Panc1 (cell line): ENCODE data around the gene TEX264. TPM values are rescaled to one million over a fixed set of nuclear protein-coding genes. Genes with fewer than 3 reads are reported as not detected.

Experiments used
- ATAC-seq: fragments of 200-7000 bp; cut with Tn5 transposase; 2 replicates; pipeline ENCODE4 v1.9.1; 2020; ENCODE audit warnings: mild to moderate bottlenecking, moderate library complexity
- BruUV-seq: library from RNA; stranded (reverse); fragments of 400-500 nt; replicated peaks from 2 replicates; lab custom pipeline; 2021; lab: Mats Ljungman, UMichigan
- CTCF ChIA-PET: fragments of 300-600 bp; sonication (Branson Sonifier 250); formaldehyde crosslinking; loops from one replicate; lab custom pipeline; 2022; ENCODE audit warnings: antibody characterized with exemption; lab: Charles Lee
- POLR2A ChIA-PET: fragments of 300-600 bp; sonication (Branson Sonifier 250); formaldehyde crosslinking; loops from one replicate; lab custom pipeline; 2022; ENCODE audit warnings: antibody characterized with exemption; lab: Charles Lee
- DNase-seq: peaks from one replicate; pipeline ENCODE4 v3.0.0-alpha.2; 2010; ENCODE audit warnings: low read depth, low spot score
- H3K27ac ChIP-seq: 2 replicates; pipeline ENCODE4 v1.5.1; 2011; ENCODE audit warnings: mild to moderate bottlenecking, low read length, inconsistent platforms
- H3K27me3 ChIP-seq: fragments of 200-500 bp; sonication (Bioruptor generic); 2 replicates; pipeline ENCODE4 v1.6.0; 2014; ENCODE audit warnings: low read length, inconsistent platforms; ENCODE audit not compliant: control insufficient read depth, insufficient read depth
- H3K36me3 ChIP-seq: fragments of 200-500 bp; sonication (Bioruptor generic); 2 replicates; pipeline ENCODE4 v1.5.1; 2014; ENCODE audit warnings: inconsistent platforms, mild to moderate bottlenecking, low read length, moderate library complexity; ENCODE audit not compliant: control insufficient read depth, insufficient read depth
- H3K4me1 ChIP-seq: 2 replicates; pipeline ENCODE4 v1.5.1; 2011; ENCODE audit warnings: inconsistent platforms, mild to moderate bottlenecking, low read length, moderate library complexity; ENCODE audit not compliant: control insufficient read depth, insufficient read depth
- H3K4me3 ChIP-seq, 2 experiments: 2 replicates each; pipeline ENCODE4 v1.5.1; 2011 to 2012; ENCODE audit warnings: low read depth in 2 of 2, low read length in 2 of 2, mild to moderate bottlenecking in 2 of 2, inconsistent platforms in 1 of 2, moderate library complexity in 1 of 2
- H3K9me3 ChIP-seq: fragments of 200-500 bp; sonication (Bioruptor generic); 2 replicates; pipeline ENCODE4 v1.5.1; 2014; ENCODE audit warnings: low read depth, mild to moderate bottlenecking, inconsistent platforms, low read length, moderate library complexity; ENCODE audit not compliant: control insufficient read depth, insufficient read depth
- POLR2AphosphoS5 ChIP-seq: IDR thresholded peaks from 2 replicates; pipeline ENCODE4 v1.6.1; 2012; ENCODE audit warnings: mild to moderate bottlenecking, low read depth, low read length, moderate library complexity
- SIN3A ChIP-seq: IDR thresholded peaks from 2 replicates; pipeline ENCODE4 v1.6.1; 2012; ENCODE audit warnings: low read depth, mild to moderate bottlenecking, low read length, moderate library complexity, borderline replicate concordance; ENCODE audit not compliant: insufficient read depth
- TCF7L2 ChIP-seq: IDR thresholded peaks from 2 replicates; pipeline ENCODE4 v1.6.1; 2011; ENCODE audit warnings: mild to moderate bottlenecking, low read depth, low read length, inconsistent platforms
- in situ Hi-C: cut with HindIII; loops from 2 replicates; pipeline ENCODE4 v1.10.0; 2016; ENCODE audit warnings: low sequenced_read_pairs, low pct_unique_long_range_greater_than_20kb
- intact Hi-C: fragments of 100-400 bp; cut with micrococcal nuclease; formaldehyde crosslinking; loops from one replicate; pipeline ENCODE4 v1.10.0; 2022; ENCODE audit not compliant: unreplicated experiment
- total RNA-seq: library from RNA; stranded (reverse); gene quantifications from one replicate; pipeline ENCODE4 v1.2.1, GENCODE V29; 2021; ENCODE audit not compliant: unreplicated experiment
- TF ChIP-seq, protein P1 (sequence below): fragments of 450-650 bp; IDR thresholded peaks from 2 replicates; pipeline ENCODE4 v1.5.1; 2017; ENCODE audit warnings: mild to moderate bottlenecking
- TF ChIP-seq, protein P2 (sequence below), 2 experiments: IDR thresholded peaks; 2 replicates each; pipeline ENCODE4 v1.6.1; 2011 to 2012; ENCODE audit warnings: low read depth in 2 of 2, control low read depth in 1 of 2, low read length in 1 of 2, mild to moderate bottlenecking in 1 of 2, moderate library complexity in 1 of 2; ENCODE audit not compliant: insufficient read depth in 1 of 2

TEX264 gene
- total RNA-seq, 1 experiment from 2014 or later, result 45.8 TPM

DNA sequence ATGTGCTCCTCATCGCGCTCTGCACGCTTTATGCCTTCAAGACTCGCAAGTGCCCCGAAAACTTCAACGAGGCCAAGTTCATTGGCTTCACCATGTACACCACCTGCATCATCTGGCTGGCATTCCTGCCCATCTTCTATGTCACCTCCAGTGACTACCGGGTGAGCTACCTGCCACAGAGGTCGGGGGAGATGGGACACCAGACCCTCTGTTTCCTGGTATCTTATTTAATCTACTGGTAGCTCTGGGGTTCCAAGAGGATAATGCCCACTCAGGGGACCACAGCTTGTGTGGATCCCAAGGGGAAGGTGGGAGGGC is 44.9 kb downstream of the TEX264 start:
- TF ChIP-seq TCF7L2 (no peak), POLR2AphosphoS5 (no peak), SIN3A (no peak)
- TF ChIP-seq, protein P1, sequence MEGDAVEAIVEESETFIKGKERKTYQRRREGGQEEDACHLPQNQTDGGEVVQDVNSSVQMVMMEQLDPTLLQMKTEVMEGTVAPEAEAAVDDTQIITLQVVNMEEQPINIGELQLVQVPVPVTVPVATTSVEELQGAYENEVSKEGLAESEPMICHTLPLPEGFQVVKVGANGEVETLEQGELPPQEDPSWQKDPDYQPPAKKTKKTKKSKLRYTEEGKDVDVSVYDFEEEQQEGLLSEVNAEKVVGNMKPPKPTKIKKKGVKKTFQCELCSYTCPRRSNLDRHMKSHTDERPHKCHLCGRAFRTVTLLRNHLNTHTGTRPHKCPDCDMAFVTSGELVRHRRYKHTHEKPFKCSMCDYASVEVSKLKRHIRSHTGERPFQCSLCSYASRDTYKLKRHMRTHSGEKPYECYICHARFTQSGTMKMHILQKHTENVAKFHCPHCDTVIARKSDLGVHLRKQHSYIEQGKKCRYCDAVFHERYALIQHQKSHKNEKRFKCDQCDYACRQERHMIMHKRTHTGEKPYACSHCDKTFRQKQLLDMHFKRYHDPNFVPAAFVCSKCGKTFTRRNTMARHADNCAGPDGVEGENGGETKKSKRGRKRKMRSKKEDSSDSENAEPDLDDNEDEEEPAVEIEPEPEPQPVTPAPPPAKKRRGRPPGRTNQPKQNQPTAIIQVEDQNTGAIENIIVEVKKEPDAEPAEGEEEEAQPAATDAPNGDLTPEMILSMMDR, result no peak
- TF ChIP-seq, protein P2, sequence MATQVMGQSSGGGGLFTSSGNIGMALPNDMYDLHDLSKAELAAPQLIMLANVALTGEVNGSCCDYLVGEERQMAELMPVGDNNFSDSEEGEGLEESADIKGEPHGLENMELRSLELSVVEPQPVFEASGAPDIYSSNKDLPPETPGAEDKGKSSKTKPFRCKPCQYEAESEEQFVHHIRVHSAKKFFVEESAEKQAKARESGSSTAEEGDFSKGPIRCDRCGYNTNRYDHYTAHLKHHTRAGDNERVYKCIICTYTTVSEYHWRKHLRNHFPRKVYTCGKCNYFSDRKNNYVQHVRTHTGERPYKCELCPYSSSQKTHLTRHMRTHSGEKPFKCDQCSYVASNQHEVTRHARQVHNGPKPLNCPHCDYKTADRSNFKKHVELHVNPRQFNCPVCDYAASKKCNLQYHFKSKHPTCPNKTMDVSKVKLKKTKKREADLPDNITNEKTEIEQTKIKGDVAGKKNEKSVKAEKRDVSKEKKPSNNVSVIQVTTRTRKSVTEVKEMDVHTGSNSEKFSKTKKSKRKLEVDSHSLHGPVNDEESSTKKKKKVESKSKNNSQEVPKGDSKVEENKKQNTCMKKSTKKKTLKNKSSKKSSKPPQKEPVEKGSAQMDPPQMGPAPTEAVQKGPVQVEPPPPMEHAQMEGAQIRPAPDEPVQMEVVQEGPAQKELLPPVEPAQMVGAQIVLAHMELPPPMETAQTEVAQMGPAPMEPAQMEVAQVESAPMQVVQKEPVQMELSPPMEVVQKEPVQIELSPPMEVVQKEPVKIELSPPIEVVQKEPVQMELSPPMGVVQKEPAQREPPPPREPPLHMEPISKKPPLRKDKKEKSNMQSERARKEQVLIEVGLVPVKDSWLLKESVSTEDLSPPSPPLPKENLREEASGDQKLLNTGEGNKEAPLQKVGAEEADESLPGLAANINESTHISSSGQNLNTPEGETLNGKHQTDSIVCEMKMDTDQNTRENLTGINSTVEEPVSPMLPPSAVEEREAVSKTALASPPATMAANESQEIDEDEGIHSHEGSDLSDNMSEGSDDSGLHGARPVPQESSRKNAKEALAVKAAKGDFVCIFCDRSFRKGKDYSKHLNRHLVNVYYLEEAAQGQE (IDR thresholded peaks at IDR 0.05; ENCODE audit: insufficient read depth in 1 of 2, low read depth in 2 of 2, low read length in 1 of 2), result no peak
- no peaks in the 10 kb centered on the region for H3K27me3 ChIP-seq
- BruUV-seq, result no TSS peak
- ATAC-seq (no peak), DNase-seq (no peak)
- intact Hi-C loops, result loop anchor here (5.0 kb wide), 1 partner anchor 86 kb away; no protein-coding TSS in a partner anchor
- ChIA-PET CTCF (no interaction called here), POLR2A (no interaction called here)
- H3K4me3 ChIP-seq, result no peak overlapping the region
- in situ Hi-C loops, result no loop called here
- no peak overlapping the region for H3K27ac ChIP-seq
- H3K36me3 ChIP-seq, result no peaks in the 10 kb centered on the region
- no peaks in the 10 kb centered on the region for H3K4me1 ChIP-seq
- H3K9me3 ChIP-seq, result no peaks in the 10 kb centered on the region

- H3K9me3 ChIP-seq, result no peaks in the 10 kb centered on the region
- in situ Hi-C loops, result no loop called here
- no peak for TF ChIP-seq SIN3A
- TF ChIP-seq, protein P1, result no peak
- TF ChIP-seq, protein P2 (IDR thresholded peaks at IDR 0.05; ENCODE audit: insufficient read depth in 1 of 2, low read depth in 2 of 2, low read length in 1 of 2), result no peak
- no peaks in the 10 kb centered on the region for H3K4me1 ChIP-seq
- H3K27ac ChIP-seq, result no peak overlapping the region
- BruUV-seq, result no TSS peak
- ChIA-PET CTCF (no interaction called here), POLR2A (no interaction called here)
- intact Hi-C loops, result loop anchor here (5.0 kb wide), 1 partner anchor 85 kb away; no protein-coding TSS in a partner anchor
- no peak overlapping the region for H3K4me3 ChIP-seq
- H3K27me3 ChIP-seq, result no peaks in the 10 kb centered on the region
- DNase-seq (no peak), ATAC-seq (no peak)
- no peaks in the 10 kb centered on the region for H3K36me3 ChIP-seq
Observed at GRCh38 chr3:51716805-51717204, 45.8 kb downstream of the TEX264 start.
